ENCODE data around the gene ADGRV1. TPM values are rescaled to one million over a fixed set of nuclear protein-coding genes. Genes with fewer than 3 reads are reported as not detected.

The ADGRV1 gene
- total RNA-seq, 4 donors from 2014 or later: not detected

DNA sequence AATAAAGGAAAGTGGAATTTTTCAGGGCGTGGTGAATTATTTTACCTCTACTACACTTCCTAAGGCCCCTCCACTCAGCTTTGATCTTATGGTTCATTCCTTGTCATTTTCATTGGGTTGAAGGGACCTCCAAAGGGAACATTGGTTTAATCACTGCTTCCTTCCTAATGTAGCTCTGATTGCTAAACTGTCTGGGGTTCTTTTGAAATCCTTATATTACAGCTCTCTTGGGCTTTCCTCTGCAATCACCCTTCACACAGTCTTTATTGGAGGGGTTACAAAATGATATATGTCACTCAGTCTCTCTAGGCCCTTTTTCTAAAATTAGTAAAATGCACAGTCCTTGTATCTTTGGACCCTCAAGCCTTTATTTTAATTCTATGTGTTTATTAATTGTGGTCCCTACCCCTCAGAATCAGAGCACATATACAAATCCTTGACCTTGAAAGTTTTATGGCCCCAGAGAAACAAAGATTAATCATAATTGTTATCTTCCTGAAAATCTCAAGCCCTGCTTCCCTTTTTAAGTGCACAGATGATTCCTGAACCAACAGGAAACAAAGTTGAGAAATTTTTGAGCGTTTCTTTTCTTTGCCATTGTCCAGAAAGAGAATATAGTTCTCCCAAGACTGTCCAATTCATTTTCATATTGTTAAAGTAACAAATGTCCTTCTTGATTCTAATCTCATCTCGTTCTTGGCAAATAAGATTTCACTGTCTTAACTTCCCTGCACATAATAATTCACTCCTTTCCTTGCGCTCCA lies 494.6 kb downstream of the ADGRV1 start:
- TF ChIP-seq, protein P1, sequence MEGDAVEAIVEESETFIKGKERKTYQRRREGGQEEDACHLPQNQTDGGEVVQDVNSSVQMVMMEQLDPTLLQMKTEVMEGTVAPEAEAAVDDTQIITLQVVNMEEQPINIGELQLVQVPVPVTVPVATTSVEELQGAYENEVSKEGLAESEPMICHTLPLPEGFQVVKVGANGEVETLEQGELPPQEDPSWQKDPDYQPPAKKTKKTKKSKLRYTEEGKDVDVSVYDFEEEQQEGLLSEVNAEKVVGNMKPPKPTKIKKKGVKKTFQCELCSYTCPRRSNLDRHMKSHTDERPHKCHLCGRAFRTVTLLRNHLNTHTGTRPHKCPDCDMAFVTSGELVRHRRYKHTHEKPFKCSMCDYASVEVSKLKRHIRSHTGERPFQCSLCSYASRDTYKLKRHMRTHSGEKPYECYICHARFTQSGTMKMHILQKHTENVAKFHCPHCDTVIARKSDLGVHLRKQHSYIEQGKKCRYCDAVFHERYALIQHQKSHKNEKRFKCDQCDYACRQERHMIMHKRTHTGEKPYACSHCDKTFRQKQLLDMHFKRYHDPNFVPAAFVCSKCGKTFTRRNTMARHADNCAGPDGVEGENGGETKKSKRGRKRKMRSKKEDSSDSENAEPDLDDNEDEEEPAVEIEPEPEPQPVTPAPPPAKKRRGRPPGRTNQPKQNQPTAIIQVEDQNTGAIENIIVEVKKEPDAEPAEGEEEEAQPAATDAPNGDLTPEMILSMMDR (IDR thresholded peaks at IDR 0.05; ENCODE audit: low read depth): no peak

DNA sequence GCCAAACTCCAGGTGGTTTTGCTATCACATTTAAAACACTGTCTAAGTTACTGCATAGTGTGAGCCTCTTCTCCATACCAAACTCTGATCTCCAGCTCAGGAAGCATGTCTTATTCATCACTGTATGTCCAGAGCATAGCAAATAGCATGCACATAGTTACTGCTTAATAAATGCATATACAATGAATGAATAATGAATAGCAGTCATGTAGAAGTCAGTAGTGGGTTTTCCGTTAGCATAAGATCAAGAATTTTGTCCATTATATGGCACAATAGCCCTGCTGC lies 495.1 kb downstream of the ADGRV1 start:
- TF ChIP-seq, protein P1 (IDR thresholded peaks at IDR 0.05; ENCODE audit: low read depth): no peak

DNA sequence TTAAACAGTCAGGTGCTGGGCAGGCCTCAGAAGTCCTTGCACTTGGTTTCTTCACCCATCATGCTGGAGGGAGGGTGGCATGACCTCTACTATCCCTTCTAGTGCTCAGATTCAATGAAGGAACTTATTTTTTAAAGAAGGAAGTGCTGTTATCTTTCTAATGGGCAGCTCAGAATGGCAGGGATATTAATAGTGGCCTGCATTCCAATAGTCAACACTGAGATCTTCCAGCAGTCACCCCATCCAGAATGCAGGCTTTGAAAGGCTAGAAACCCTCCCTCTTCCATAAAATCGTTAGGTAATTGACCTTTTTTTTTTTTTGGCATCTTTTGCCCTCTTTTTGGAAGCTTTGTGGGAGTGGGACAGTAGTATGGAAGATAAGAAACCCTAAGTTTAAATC lies 499.6 kb downstream of the ADGRV1 start:
- TF ChIP-seq, protein P1 (IDR thresholded peaks at IDR 0.05; ENCODE audit: low read depth): no peak

DNA sequence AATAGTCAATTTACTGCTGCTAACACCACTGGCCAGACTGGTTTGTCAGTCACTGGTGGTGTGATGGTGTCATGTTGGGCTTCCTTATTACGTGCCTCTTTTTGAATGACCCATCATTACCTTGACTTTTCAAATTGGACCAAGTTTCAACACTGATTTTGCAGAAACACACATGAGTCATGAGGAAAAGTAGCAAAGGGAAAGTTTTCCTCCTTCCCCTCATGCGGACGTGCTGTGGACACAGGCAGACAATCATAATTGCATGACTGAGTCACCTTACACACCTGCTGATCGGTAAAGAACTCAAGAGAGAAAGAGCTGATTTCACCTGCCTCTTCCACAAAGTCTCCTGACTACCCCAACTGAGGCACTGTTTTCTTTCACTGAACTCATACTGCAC lies 500.0 kb downstream of the ADGRV1 start:
- TF ChIP-seq, protein P1 (IDR thresholded peaks at IDR 0.05; ENCODE audit: low read depth): no peak

GRCh38 chr5:91059409-91059808 lies 500.8 kb downstream of the ADGRV1 start:
- TF ChIP-seq, protein P1 (IDR thresholded peaks at IDR 0.05; ENCODE audit: low read depth): no peak

DNA sequence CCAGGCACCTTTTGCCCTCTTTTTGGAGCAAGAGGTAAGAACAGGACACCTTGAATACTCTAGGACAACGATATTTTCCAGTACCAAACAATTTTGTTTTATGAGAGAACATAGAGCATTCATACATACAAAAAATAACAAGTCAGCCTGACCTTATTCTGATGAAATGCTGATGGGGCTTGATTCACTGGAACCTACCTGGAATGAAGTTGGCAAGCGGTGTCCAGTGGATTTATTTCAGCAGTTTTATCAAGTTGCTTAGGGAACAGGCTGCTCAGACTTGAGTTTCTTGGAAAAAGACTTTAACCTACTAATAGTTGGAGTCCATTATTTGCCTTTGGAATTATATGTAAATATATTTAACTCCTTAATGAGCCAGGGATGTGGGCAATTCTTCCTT lies 502.5 kb downstream of the ADGRV1 start:
- TF ChIP-seq, protein P1 (IDR thresholded peaks at IDR 0.05; ENCODE audit: low read depth): no peak

DNA sequence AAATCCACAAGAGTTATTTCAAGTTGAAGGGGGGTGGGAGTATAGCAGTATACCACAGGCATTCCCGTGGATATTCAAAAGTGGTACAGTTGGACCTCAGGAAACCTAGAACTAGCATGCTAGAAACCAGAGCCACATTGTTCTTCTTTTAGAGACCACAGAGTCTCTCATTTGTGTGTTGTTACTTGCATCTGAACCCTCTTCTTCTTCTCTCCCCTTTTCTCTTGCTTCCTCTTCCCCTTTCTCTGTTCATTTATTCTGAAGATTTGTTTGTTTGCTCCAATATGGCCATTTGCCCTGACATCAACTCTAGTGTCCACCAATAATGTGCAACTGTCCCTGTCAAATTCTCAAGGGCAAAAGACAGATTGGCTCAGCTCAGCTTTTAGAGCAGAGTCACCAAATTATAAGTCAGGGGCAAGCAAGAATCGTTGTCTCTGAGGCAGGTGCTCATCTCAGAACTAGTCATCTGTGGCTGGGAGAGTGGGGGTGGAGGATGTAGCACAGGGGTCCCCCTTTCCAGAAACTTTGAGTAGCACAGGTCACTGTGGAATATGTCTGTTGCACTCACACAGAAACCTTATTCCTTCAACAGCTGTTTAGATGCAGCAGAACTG lies 503.5 kb downstream of the ADGRV1 start:
- TF ChIP-seq, protein P1 (IDR thresholded peaks at IDR 0.05; ENCODE audit: low read depth): no peak
